ENCODE data around the gene MBD5.
A peak's percentile ranks its signal among the peaks of the same experiment; 100 is the strongest.

The MBD5 gene

GRCh38 chr2:148538375-148538774, 517.5 kb downstream of the MBD5 start:
- no peak overlapping the region for H2BK5ac ChIP-seq (ENCODE audit: low read length)
- no peak overlapping the region for H4K8ac ChIP-seq (ENCODE audit: low read depth, low read length)
- H3K18ac ChIP-seq (ENCODE audit: low read length), result no peak overlapping the region
- whole genome bisulfite sequencing, 2 donors (ENCODE audit: extremely low coverage in 2 of 2, insufficient read length in 2 of 2, insufficient replicate concordance in 1 of 2), result no CpG with 5 or more reads among the region's 1 CpG
- no peak overlapping the region for H4K91ac ChIP-seq (ENCODE audit: low read depth, low read length, poor library complexity)
- no peaks in the 10 kb centered on the region for H3K79me1 ChIP-seq (ENCODE audit: low read depth, low read length)
- H3K4me1 ChIP-seq (ENCODE audit: control insufficient read depth in 2 of 2, insufficient read depth in 1 of 2, low read depth in 1 of 2, low read length in 2 of 2), result peaks cover 3 to 4% of the 10 kb centered on the region in 2 donors
- no peak overlapping the region for H2BK15ac ChIP-seq (ENCODE audit: low read length)
- no peak for DNase-seq (ENCODE audit: low spot score)
- no peak overlapping the region for H3K14ac ChIP-seq (ENCODE audit: low read length)
- H3K4me2 ChIP-seq (ENCODE audit: insufficient read depth, low read length, poor library complexity, severe bottlenecking), result no peak overlapping the region
- no peak overlapping the region for H2AFZ ChIP-seq (ENCODE audit: low read length)
- H2AK5ac ChIP-seq (ENCODE audit: low read depth, low read length), result no peak overlapping the region
- H3K27ac ChIP-seq (replicated peaks; ENCODE audit: low read length), result no peak overlapping the region
- H3K23ac ChIP-seq (ENCODE audit: low read depth, low read length, poor library complexity), result no peak overlapping the region
- H3K27me3 ChIP-seq (ENCODE audit: control insufficient read depth in 3 of 3, insufficient read depth in 3 of 3, low read depth in 1 of 3, low read length in 3 of 3), result peaks cover 0 to 8% (median 0%) of the 10 kb centered on the region in 3 experiments
- no peak overlapping the region for H3K4ac ChIP-seq (ENCODE audit: low read length)
- H3K9ac ChIP-seq (ENCODE audit: low read depth, low read length, poor library complexity), result no peak overlapping the region
- no peaks in the 10 kb centered on the region for H3K9me3 ChIP-seq (replicated peaks in 1 of 2; ENCODE audit: control insufficient read depth in 2 of 2, insufficient read depth in 1 of 2, low read depth in 1 of 2, low read length in 2 of 2)
- no peak overlapping the region for H2BK120ac ChIP-seq (ENCODE audit: low read depth, low read length)
- H2BK12ac ChIP-seq (ENCODE audit: low read length), result no peak overlapping the region
- H3K4me3 ChIP-seq (ENCODE audit: low read length in 2 of 2), result no peak overlapping the region
- H3K36me3 ChIP-seq (replicated peaks in 1 of 2; ENCODE audit: control insufficient read depth in 2 of 2, insufficient read depth in 2 of 2, low read length in 2 of 2), result no peaks in the 10 kb centered on the region

GRCh38 chr2:148540022-148540421, 519.1 kb downstream of the MBD5 start:
- Histone ChIP-seq H4K8ac (ENCODE audit: low read depth, low read length) (no peak overlapping the region), H3K14ac (ENCODE audit: low read length) (no peak overlapping the region), H3K27ac (replicated peaks; ENCODE audit: low read length) (no peak overlapping the region), H2AFZ (ENCODE audit: low read length) (peak overlapping the region; percentile 66), H3K9me3 (replicated peaks in 1 of 2; ENCODE audit: control insufficient read depth in 2 of 2, insufficient read depth in 1 of 2, low read depth in 1 of 2, low read length in 2 of 2) (no peaks in the 10 kb centered on the region), H3K79me1 (ENCODE audit: low read depth, low read length) (no peaks in the 10 kb centered on the region), H3K18ac (ENCODE audit: low read length) (no peak overlapping the region), H3K23ac (ENCODE audit: low read depth, low read length, poor library complexity) (no peak overlapping the region), H2BK12ac (ENCODE audit: low read length) (no peak overlapping the region), H3K4me3 (ENCODE audit: low read length in 2 of 2) (no peak overlapping the region), H2BK15ac (ENCODE audit: low read length) (no peak overlapping the region), H2BK120ac (ENCODE audit: low read depth, low read length) (no peak overlapping the region), H3K4me1 (ENCODE audit: control insufficient read depth in 2 of 2, insufficient read depth in 1 of 2, low read depth in 1 of 2, low read length in 2 of 2) (peaks cover 3 to 4% of the 10 kb centered on the region in 2 donors), H3K4ac (ENCODE audit: low read length) (no peak overlapping the region), H2AK5ac (ENCODE audit: low read depth, low read length) (no peak overlapping the region), H4K91ac (ENCODE audit: low read depth, low read length, poor library complexity) (no peak overlapping the region), H2BK5ac (ENCODE audit: low read length) (no peak overlapping the region), H3K36me3 (replicated peaks in 1 of 2; ENCODE audit: control insufficient read depth in 2 of 2, insufficient read depth in 2 of 2, low read length in 2 of 2) (no peaks in the 10 kb centered on the region), H3K4me2 (ENCODE audit: insufficient read depth, low read length, poor library complexity, severe bottlenecking) (no peak overlapping the region), H3K9ac (ENCODE audit: low read depth, low read length, poor library complexity) (no peak overlapping the region), H3K27me3 (ENCODE audit: control insufficient read depth in 3 of 3, insufficient read depth in 3 of 3, low read depth in 1 of 3, low read length in 3 of 3) (peaks cover 0 to 10% (median 0%) of the 10 kb centered on the region in 3 experiments)
- DNase-seq (ENCODE audit: low spot score), result no peak
- no CpG with 5 or more reads among the region's 8 CpGs for WGBS, 2 donors (ENCODE audit: extremely low coverage in 2 of 2, insufficient read length in 2 of 2, insufficient replicate concordance in 1 of 2)

GRCh38 chr2:148541792-148542191, 520.9 kb downstream of the MBD5 start:
- Histone ChIP-seq H3K9ac (ENCODE audit: low read depth, low read length, poor library complexity) (no peak overlapping the region), H2BK120ac (ENCODE audit: low read depth, low read length) (no peak overlapping the region), H3K23ac (ENCODE audit: low read depth, low read length, poor library complexity) (no peak overlapping the region), H2BK5ac (ENCODE audit: low read length) (no peak overlapping the region), H3K27ac (replicated peaks; ENCODE audit: low read length) (no peak overlapping the region), H3K18ac (ENCODE audit: low read length) (no peak overlapping the region), H4K91ac (ENCODE audit: low read depth, low read length, poor library complexity) (no peak overlapping the region), H3K79me1 (ENCODE audit: low read depth, low read length) (peaks cover 3% of the 10 kb centered on the region), H4K8ac (ENCODE audit: low read depth, low read length) (no peak overlapping the region), H3K27me3 (ENCODE audit: control insufficient read depth in 3 of 3, insufficient read depth in 3 of 3, low read depth in 1 of 3, low read length in 3 of 3) (peaks cover 0 to 10% (median 0%) of the 10 kb centered on the region in 3 experiments), H2BK15ac (ENCODE audit: low read length) (no peak overlapping the region), H2AFZ (ENCODE audit: low read length) (no peak overlapping the region), H3K4ac (ENCODE audit: low read length) (no peak overlapping the region), H2BK12ac (ENCODE audit: low read length) (no peak overlapping the region), H2AK5ac (ENCODE audit: low read depth, low read length) (no peak overlapping the region), H3K4me3 (ENCODE audit: low read length in 2 of 2) (no peak overlapping the region), H3K36me3 (replicated peaks in 1 of 2; ENCODE audit: control insufficient read depth in 2 of 2, insufficient read depth in 2 of 2, low read length in 2 of 2) (no peaks in the 10 kb centered on the region), H3K14ac (ENCODE audit: low read length) (no peak overlapping the region), H3K4me2 (ENCODE audit: insufficient read depth, low read length, poor library complexity, severe bottlenecking) (no peak overlapping the region), H3K9me3 (replicated peaks in 1 of 2; ENCODE audit: control insufficient read depth in 2 of 2, insufficient read depth in 1 of 2, low read depth in 1 of 2, low read length in 2 of 2) (no peaks in the 10 kb centered on the region), H3K4me1 (ENCODE audit: control insufficient read depth in 2 of 2, insufficient read depth in 1 of 2, low read depth in 1 of 2, low read length in 2 of 2) (peaks cover 3 to 4% of the 10 kb centered on the region in 2 donors)
- DNase-seq (ENCODE audit: low spot score), result no peak
- no CpG with 5 or more reads among the region's 3 CpGs for WGBS, 2 donors (ENCODE audit: extremely low coverage in 2 of 2, insufficient read length in 2 of 2, insufficient replicate concordance in 1 of 2)

- H4K91ac ChIP-seq (ENCODE audit: low read depth, low read length, poor library complexity), result no peak overlapping the region
- H3K14ac ChIP-seq (ENCODE audit: low read length), result no peak overlapping the region
- no peak overlapping the region for H2BK15ac ChIP-seq (ENCODE audit: low read length)
- H2AFZ ChIP-seq (ENCODE audit: low read length), result no peak overlapping the region
- H3K4ac ChIP-seq (ENCODE audit: low read length), result no peak overlapping the region
- H3K79me1 ChIP-seq (ENCODE audit: low read depth, low read length), result peaks cover 3% of the 10 kb centered on the region
- H4K8ac ChIP-seq (ENCODE audit: low read depth, low read length), result no peak overlapping the region
- H2BK5ac ChIP-seq (ENCODE audit: low read length), result no peak overlapping the region
- H3K27ac ChIP-seq (replicated peaks; ENCODE audit: low read length), result no peak overlapping the region
- no CpG with 5 or more reads among the region's 6 CpGs for WGBS, 2 donors (ENCODE audit: extremely low coverage in 2 of 2, insufficient read length in 2 of 2, insufficient replicate concordance in 1 of 2)
- H3K9me3 ChIP-seq (replicated peaks in 1 of 2; ENCODE audit: control insufficient read depth in 2 of 2, insufficient read depth in 1 of 2, low read depth in 1 of 2, low read length in 2 of 2), result no peaks in the 10 kb centered on the region
- no peak overlapping the region for H3K23ac ChIP-seq (ENCODE audit: low read depth, low read length, poor library complexity)
- H2AK5ac ChIP-seq (ENCODE audit: low read depth, low read length), result no peak overlapping the region
- H3K4me3 ChIP-seq (ENCODE audit: low read length in 2 of 2), result no peak overlapping the region
- no peak overlapping the region for H2BK12ac ChIP-seq (ENCODE audit: low read length)
- H3K4me2 ChIP-seq (ENCODE audit: insufficient read depth, low read length, poor library complexity, severe bottlenecking), result no peak overlapping the region
- H3K9ac ChIP-seq (ENCODE audit: low read depth, low read length, poor library complexity), result no peak overlapping the region
- H2BK120ac ChIP-seq (ENCODE audit: low read depth, low read length), result no peak overlapping the region
- DNase-seq (ENCODE audit: low spot score), result no peak
- H3K27me3 ChIP-seq (ENCODE audit: control insufficient read depth in 3 of 3, insufficient read depth in 3 of 3, low read depth in 1 of 3, low read length in 3 of 3), result peaks cover 0 to 4% (median 0%) of the 10 kb centered on the region in 3 experiments
- no peaks in the 10 kb centered on the region for H3K36me3 ChIP-seq (replicated peaks in 1 of 2; ENCODE audit: control insufficient read depth in 2 of 2, insufficient read depth in 2 of 2, low read length in 2 of 2)
- peaks cover 3 to 4% of the 10 kb centered on the region in 2 donors for H3K4me1 ChIP-seq (ENCODE audit: control insufficient read depth in 2 of 2, insufficient read depth in 1 of 2, low read depth in 1 of 2, low read length in 2 of 2)
- H3K18ac ChIP-seq (ENCODE audit: low read length), result no peak overlapping the region
These were observed 521.7 kb downstream of the MBD5 start for GRCh38 chr2:148542614-148543013.
